HEK293 (cell line): Measurements from ENCODE around the gene TIGAR.
A peak's percentile ranks its signal among the peaks of the same experiment; 100 is the strongest.

Experiments used
- BCL11B ChIP-seq: fragments of 450-650 bp; formaldehyde crosslinking; IDR thresholded peaks from 2 replicates; pipeline ENCODE4 v1.5.1; 2016; ENCODE audit warnings: low read depth, missing biosample characterization, missing genetic modification characterization
- IKZF3 ChIP-seq: fragments of 450-650 bp; IDR thresholded peaks from 2 replicates; pipeline ENCODE4 v1.5.0; 2018; ENCODE audit warnings: missing biosample characterization, mild to moderate bottlenecking, missing genetic modification characterization, moderate library complexity
- KLF1 ChIP-seq: fragments of 450-650 bp; formaldehyde crosslinking; IDR thresholded peaks from 2 replicates; pipeline ENCODE4 v1.5.1; 2016; ENCODE audit warnings: missing biosample characterization, missing genetic modification characterization
- KLF10 ChIP-seq: fragments of 450-650 bp; IDR thresholded peaks from 2 replicates; pipeline ENCODE4 v1.5.1; 2018; ENCODE audit warnings: missing biosample characterization, mild to moderate bottlenecking, missing genetic modification characterization
- RBAK ChIP-seq: fragments of 450-650 bp; formaldehyde crosslinking; IDR thresholded peaks from 2 replicates; pipeline ENCODE4 v1.5.1; 2016; ENCODE audit warnings: missing biosample characterization, missing genetic modification characterization
- REPIN1 ChIP-seq: fragments of 450-650 bp; formaldehyde crosslinking; IDR thresholded peaks from 2 replicates; pipeline ENCODE4 v1.5.1; 2017; ENCODE audit warnings: missing biosample characterization, missing genetic modification characterization, low read depth
- SCRT2 ChIP-seq: fragments of 450-650 bp; formaldehyde crosslinking; IDR thresholded peaks from 2 replicates; pipeline ENCODE4 v1.5.1; 2016; ENCODE audit warnings: missing biosample characterization, missing genetic modification characterization
- SP2 ChIP-seq: fragments of 450-650 bp; formaldehyde crosslinking; IDR thresholded peaks from 2 replicates; pipeline ENCODE4 v1.5.1; 2016; ENCODE audit warnings: missing biosample characterization, missing genetic modification characterization
- TCF7L2 ChIP-seq: IDR thresholded peaks from 2 replicates; pipeline ENCODE4 v1.6.1; 2011; ENCODE audit warnings: low read depth, mild to moderate bottlenecking, inconsistent platforms, low read length, moderate library complexity, borderline replicate concordance
- TRIM28 ChIP-seq: IDR thresholded peaks from 2 replicates; pipeline ENCODE4 v1.6.1; 2011; ENCODE audit warnings: low read length, control low read depth, borderline replicate concordance
- WT1 ChIP-seq: fragments of 450-650 bp; formaldehyde crosslinking; IDR thresholded peaks from 2 replicates; pipeline ENCODE4 v1.5.1; 2016; ENCODE audit warnings: missing biosample characterization, missing genetic modification characterization
- ZBTB17 ChIP-seq: fragments of 450-650 bp; formaldehyde crosslinking; IDR thresholded peaks from 2 replicates; pipeline ENCODE4 v1.5.1; 2016; ENCODE audit warnings: missing biosample characterization, missing genetic modification characterization
- ZNF112 ChIP-seq: fragments of 450-650 bp; formaldehyde crosslinking; IDR thresholded peaks from 2 replicates; pipeline ENCODE4 v1.5.0; 2017; ENCODE audit warnings: missing biosample characterization, missing genetic modification characterization
- ZNF155 ChIP-seq: fragments of 450-650 bp; formaldehyde crosslinking; IDR thresholded peaks from 2 replicates; pipeline ENCODE4 v1.5.1; 2016; ENCODE audit warnings: missing biosample characterization, missing genetic modification characterization
- ZNF354C ChIP-seq: fragments of 450-650 bp; formaldehyde crosslinking; IDR thresholded peaks from 2 replicates; pipeline ENCODE4 v1.5.1; 2016; ENCODE audit warnings: missing biosample characterization, missing genetic modification characterization, low read depth, borderline replicate concordance
- ZNF510 ChIP-seq: fragments of 450-650 bp; formaldehyde crosslinking; IDR thresholded peaks from 2 replicates; pipeline ENCODE4 v1.5.1; 2018; ENCODE audit warnings: mild to moderate bottlenecking, missing genetic modification characterization, missing biosample characterization; ENCODE audit not compliant: insufficient replicate concordance
- ZNF514 ChIP-seq: fragments of 450-650 bp; formaldehyde crosslinking; IDR thresholded peaks from 2 replicates; pipeline ENCODE4 v1.5.1; 2016; ENCODE audit warnings: missing biosample characterization, missing genetic modification characterization
- ZNF558 ChIP-seq: fragments of 450-650 bp; formaldehyde crosslinking; IDR thresholded peaks from 2 replicates; pipeline ENCODE4 v1.5.1; 2016; ENCODE audit warnings: missing biosample characterization, missing genetic modification characterization
- ZNF561 ChIP-seq: fragments of 450-650 bp; IDR thresholded peaks from 2 replicates; pipeline ENCODE4 v1.5.1; 2018; ENCODE audit warnings: missing biosample characterization, missing genetic modification characterization, borderline replicate concordance
- ZNF596 ChIP-seq: fragments of 450-650 bp; IDR thresholded peaks from 2 replicates; pipeline ENCODE4 v1.5.0; 2018; ENCODE audit warnings: missing biosample characterization, mild to moderate bottlenecking, missing genetic modification characterization, moderate library complexity
- ZNF610 ChIP-seq: fragments of 450-650 bp; formaldehyde crosslinking; IDR thresholded peaks from 2 replicates; pipeline ENCODE4 v1.5.1; 2016; ENCODE audit warnings: missing biosample characterization, missing genetic modification characterization, borderline replicate concordance
- ZNF623 ChIP-seq: fragments of 450-650 bp; formaldehyde crosslinking; IDR thresholded peaks from 2 replicates; pipeline ENCODE4 v1.5.1; 2016; ENCODE audit warnings: missing biosample characterization, missing genetic modification characterization
- ZNF677 ChIP-seq: fragments of 450-650 bp; IDR thresholded peaks from 2 replicates; pipeline ENCODE4 v1.5.0; 2018; ENCODE audit warnings: missing biosample characterization, mild to moderate bottlenecking, missing genetic modification characterization, moderate library complexity
- ZNF701 ChIP-seq: fragments of 450-650 bp; formaldehyde crosslinking; IDR thresholded peaks from 2 replicates; pipeline ENCODE4 v1.5.1; 2016; ENCODE audit warnings: missing biosample characterization, missing genetic modification characterization
- ZNF76 ChIP-seq: fragments of 450-650 bp; formaldehyde crosslinking; IDR thresholded peaks from 2 replicates; pipeline ENCODE4; 2016; ENCODE audit warnings: low read depth, missing biosample characterization, missing genetic modification characterization, borderline replicate concordance
- TF ChIP-seq, protein P1 (sequence below): fragments of 450-650 bp; formaldehyde crosslinking; IDR thresholded peaks from 2 replicates; pipeline ENCODE4 v1.5.1; 2016; ENCODE audit warnings: missing biosample characterization, missing genetic modification characterization
- TF ChIP-seq, protein P2 (sequence below): fragments of 450-650 bp; formaldehyde crosslinking; IDR thresholded peaks from 2 replicates; pipeline ENCODE4 v1.5.1; 2016; ENCODE audit warnings: missing biosample characterization, missing genetic modification characterization
- TF ChIP-seq, protein P3 (sequence below): fragments of 450-650 bp; formaldehyde crosslinking; IDR thresholded peaks from 2 replicates; pipeline ENCODE4 v1.5.1; 2016; ENCODE audit warnings: missing biosample characterization, missing genetic modification characterization
- TF ChIP-seq, protein P4 (sequence below): fragments of 450-650 bp; formaldehyde crosslinking; IDR thresholded peaks from 2 replicates; pipeline ENCODE4 v1.5.1; 2016; ENCODE audit warnings: missing biosample characterization, missing genetic modification characterization
- TF ChIP-seq, protein P5 (sequence below): fragments of 450-650 bp; formaldehyde crosslinking; IDR thresholded peaks from 2 replicates; pipeline ENCODE4 v1.5.1; 2016; ENCODE audit warnings: missing biosample characterization, missing genetic modification characterization
- TF ChIP-seq, protein P6 (sequence below): fragments of 450-650 bp; formaldehyde crosslinking; IDR thresholded peaks from 2 replicates; pipeline ENCODE4 v1.5.1; 2016; ENCODE audit warnings: missing biosample characterization, missing genetic modification characterization

The TIGAR gene

DNA sequence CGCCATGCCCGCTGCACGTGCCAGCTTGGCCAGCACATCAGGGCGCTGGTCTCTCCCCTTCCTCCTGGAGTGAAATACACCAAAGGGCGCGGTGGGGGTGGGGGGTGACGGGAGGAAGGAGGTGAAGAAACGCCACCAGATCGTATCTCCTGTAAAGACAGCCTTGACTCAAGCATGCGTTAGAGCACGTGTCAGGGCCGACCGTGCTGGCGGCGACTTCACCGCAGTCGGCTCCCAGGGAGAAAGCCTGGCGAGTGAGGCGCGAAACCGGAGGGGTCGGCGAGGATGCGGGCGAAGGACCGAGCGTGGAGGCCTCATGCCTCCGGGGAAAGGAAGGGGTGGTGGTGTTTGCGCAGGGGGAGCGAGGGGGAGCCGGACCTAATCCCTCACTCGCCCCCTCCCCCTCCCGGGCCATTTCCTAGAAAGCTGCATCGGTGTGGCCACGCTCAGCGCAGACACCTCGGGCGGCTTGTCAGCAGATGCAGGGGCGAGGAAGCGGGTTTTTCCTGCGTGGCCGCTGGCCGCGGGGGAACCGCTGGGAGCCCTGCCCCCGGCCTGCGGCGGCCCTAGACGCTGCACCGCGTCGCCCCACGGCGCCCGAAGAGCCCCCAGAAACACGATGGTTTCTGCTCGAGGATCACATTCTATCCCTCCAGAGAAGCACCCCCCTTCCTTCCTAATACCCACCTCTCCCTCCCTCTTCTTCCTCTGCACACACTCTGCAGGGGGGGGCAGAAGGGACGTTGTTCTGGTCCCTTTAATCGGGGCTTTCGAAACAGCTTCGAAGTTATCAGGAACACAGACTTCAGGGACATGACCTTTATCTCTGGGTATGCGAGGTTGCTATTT is 48.4 kb upstream of the TIGAR start (continued):
- TF ChIP-seq, protein P1, sequence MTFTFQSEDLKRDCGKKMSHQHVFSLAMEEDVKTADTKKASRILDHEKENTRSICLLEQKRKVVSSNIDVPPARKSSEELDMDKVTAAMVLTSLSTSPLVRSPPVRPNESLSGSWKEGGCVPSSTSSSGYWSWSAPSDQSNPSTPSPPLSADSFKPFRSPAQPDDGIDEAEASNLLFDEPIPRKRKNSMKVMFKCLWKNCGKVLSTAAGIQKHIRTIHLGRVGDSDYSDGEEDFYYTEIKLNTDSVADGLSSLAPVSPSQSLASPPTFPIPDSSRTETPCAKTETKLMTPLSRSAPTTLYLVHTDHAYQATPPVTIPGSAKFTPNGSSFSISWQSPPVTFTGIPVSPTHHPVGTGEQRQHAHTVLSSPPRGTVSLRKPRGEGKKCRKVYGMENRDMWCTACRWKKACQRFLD (tag by site-specific recombination) = no peak
- TF ChIP-seq, protein P2, sequence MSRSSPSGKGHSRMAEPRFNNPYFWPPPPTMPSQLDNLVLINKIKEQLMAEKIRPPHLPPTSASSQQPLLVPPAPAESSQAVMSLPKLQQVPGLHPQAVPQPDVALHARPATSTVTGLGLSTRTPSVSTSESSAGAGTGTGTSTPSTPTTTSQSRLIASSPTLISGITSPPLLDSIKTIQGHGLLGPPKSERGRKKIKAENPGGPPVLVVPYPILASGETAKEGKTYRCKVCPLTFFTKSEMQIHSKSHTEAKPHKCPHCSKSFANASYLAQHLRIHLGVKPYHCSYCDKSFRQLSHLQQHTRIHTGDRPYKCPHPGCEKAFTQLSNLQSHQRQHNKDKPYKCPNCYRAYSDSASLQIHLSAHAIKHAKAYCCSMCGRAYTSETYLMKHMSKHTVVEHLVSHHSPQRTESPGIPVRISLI (tag by site-specific recombination) = no peak
- TF ChIP-seq, protein P3, sequence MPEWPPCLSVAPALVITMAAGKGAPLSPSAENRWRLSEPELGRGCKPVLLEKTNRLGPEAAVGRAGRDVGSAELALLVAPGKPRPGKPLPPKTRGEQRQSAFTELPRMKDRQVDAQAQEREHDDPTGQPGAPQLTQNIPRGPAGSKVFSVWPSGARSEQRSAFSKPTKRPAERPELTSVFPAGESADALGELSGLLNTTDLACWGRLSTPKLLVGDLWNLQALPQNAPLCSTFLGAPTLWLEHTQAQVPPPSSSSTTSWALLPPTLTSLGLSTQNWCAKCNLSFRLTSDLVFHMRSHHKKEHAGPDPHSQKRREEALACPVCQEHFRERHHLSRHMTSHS (tag by site-specific recombination) = no peak
- TF ChIP-seq, protein P4, sequence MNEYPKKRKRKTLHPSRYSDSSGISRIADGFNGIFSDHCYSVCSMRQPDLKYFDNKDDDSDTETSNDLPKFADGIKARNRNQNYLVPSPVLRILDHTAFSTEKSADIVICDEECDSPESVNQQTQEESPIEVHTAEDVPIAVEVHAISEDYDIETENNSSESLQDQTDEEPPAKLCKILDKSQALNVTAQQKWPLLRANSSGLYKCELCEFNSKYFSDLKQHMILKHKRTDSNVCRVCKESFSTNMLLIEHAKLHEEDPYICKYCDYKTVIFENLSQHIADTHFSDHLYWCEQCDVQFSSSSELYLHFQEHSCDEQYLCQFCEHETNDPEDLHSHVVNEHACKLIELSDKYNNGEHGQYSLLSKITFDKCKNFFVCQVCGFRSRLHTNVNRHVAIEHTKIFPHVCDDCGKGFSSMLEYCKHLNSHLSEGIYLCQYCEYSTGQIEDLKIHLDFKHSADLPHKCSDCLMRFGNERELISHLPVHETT (tag by site-specific recombination) = peak; percentile 55; the same call in 1 of the 2 replicates
- TF ChIP-seq BCL11B (tag by site-specific recombination) = peak; percentile 79
- TF ChIP-seq KLF10 (tag by site-specific recombination) = no peak; the same call in 1 of the 2 replicates
- TF ChIP-seq SCRT2 = no peak
- peak; percentile 72 for TF ChIP-seq ZNF701
- TF ChIP-seq RBAK (tag by site-specific recombination) = no peak
- no peak for TF ChIP-seq ZNF558 (tag by site-specific recombination)
- TF ChIP-seq ZNF76 = peak; percentile 70
- peak; percentile 72 for TF ChIP-seq WT1 (tag by site-specific recombination)
- peak; percentile 77 for TF ChIP-seq KLF1 (tag by site-specific recombination)
- peak; percentile 29; the same call in 1 of the 2 replicates for TF ChIP-seq IKZF3 (tag by site-specific recombination)
- TF ChIP-seq SP2 (tag by site-specific recombination) = peak; percentile 23; the same call in 1 of the 2 replicates
- TF ChIP-seq TCF7L2 = no peak
- TF ChIP-seq ZBTB17 (tag by site-specific recombination) = peak; percentile 95
- TF ChIP-seq ZNF561 (tag by site-specific recombination) = no peak; the same call in none of the 2 replicates
- no peak for TF ChIP-seq ZNF596
- TF ChIP-seq ZNF112 (tag by site-specific recombination) = no peak
- TF ChIP-seq ZNF514 = no peak
- 0 out of 2 replicates have a peak, but pooled peaks have one; percentile 41 for TF ChIP-seq REPIN1 (tag by site-specific recombination)
- TF ChIP-seq, protein P5, sequence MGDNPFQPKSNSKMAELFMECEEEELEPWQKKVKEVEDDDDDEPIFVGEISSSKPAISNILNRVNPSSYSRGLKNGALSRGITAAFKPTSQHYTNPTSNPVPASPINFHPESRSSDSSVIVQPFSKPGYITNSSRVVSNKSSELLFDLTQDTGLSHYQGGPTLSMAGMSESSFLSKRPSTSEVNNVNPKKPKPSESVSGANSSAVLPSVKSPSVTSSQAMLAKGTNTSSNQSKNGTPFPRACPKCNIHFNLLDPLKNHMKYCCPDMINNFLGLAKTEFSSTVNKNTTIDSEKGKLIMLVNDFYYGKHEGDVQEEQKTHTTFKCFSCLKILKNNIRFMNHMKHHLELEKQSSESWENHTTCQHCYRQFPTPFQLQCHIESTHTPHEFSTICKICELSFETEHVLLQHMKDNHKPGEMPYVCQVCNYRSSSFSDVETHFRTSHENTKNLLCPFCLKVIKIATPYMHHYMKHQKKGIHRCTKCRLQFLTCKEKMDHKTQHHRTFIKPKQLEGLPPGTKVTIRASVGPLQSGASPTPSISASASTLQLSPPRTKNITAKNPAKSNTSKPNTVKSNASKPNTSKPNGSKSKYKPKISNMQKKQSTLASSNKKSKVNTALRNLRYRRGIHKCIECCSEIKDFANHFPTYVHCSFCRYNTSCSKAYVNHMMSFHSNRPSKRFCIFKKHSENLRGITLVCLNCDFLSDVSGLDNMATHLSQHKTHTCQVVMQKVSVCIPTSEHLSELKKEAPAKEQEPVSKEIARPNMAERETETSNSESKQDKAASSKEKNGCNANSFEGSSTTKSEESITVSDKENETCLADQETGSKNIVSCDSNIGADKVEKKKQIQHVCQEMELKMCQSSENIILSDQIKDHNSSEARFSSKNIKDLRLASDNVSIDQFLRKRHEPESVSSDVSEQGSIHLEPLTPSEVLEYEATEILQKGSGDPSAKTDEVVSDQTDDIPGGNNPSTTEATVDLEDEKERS = no peak
- TF ChIP-seq ZNF677 = no peak
- no peak for TF ChIP-seq ZNF623 (tag by site-specific recombination)
- no peak for TF ChIP-seq ZNF155
- TF ChIP-seq ZNF510 (tag by site-specific recombination) = no peak
- TF ChIP-seq ZNF610 (tag by site-specific recombination) = no peak
- TF ChIP-seq, protein P6, sequence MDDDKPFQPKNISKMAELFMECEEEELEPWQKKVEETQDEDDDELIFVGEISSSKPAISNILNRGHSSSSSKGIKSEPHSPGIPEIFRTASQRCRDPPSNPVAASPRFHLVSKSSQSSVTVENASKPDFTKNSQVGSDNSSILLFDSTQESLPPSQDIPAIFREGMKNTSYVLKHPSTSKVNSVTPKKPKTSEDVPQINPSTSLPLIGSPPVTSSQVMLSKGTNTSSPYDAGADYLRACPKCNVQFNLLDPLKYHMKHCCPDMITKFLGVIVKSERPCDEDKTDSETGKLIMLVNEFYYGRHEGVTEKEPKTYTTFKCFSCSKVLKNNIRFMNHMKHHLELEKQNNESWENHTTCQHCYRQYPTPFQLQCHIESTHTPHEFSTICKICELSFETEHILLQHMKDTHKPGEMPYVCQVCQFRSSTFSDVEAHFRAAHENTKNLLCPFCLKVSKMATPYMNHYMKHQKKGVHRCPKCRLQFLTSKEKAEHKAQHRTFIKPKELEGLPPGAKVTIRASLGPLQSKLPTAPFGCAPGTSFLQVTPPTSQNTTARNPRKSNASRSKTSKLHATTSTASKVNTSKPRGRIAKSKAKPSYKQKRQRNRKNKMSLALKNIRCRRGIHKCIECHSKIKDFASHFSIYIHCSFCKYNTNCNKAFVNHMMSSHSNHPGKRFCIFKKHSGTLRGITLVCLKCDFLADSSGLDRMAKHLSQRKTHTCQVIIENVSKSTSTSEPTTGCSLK (tag by site-specific recombination) = no peak
- TF ChIP-seq TRIM28 = no peak
- TF ChIP-seq ZNF354C = no peak
